HL-60 (cell line): ENCODE results near the gene NKIRAS2.

Experiments
- GABPA ChIP-seq: IDR thresholded peaks from 2 replicates; pipeline ENCODE4 v1.6.1; 2012; ENCODE audit warnings: low read depth
- POLR2AphosphoS5 ChIP-seq: IDR thresholded peaks from 2 replicates; pipeline ENCODE4 v1.6.1; 2012; ENCODE audit warnings: low read depth
- REST ChIP-seq: IDR thresholded peaks from 2 replicates; pipeline ENCODE4 v1.6.1; 2012; ENCODE audit warnings: low read depth; ENCODE audit not compliant: insufficient replicate concordance
- SPI1 ChIP-seq: IDR thresholded peaks from 2 replicates; pipeline ENCODE4 v1.6.1; 2012; ENCODE audit warnings: low read depth, mild to moderate bottlenecking, borderline replicate concordance
- TF ChIP-seq, protein P1 (sequence below): IDR thresholded peaks from one replicate; pipeline ENCODE4 v1.5.1; 2011; ENCODE audit warnings: low read length, control low read depth, inconsistent platforms; ENCODE audit not compliant: insufficient read depth

DNA sequence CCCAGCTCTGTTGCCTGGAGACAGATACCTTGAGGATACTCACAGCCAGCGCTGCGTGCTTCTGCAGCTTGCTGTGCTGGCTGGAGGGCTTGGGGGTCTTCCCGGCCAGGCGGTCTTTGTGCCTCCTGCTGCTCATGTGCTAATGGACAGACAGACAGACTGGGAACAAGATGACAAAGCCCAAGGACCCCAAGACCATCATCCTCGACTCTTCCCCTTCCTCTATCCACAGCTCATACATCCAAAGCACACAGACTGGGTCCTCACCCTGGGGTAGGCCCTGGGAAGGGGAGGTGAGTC is 7.7 kb downstream of the NKIRAS2 start:
- TF ChIP-seq GABPA = no peak
- no peak for TF ChIP-seq SPI1
- no peak for TF ChIP-seq POLR2AphosphoS5
- TF ChIP-seq, protein P1, sequence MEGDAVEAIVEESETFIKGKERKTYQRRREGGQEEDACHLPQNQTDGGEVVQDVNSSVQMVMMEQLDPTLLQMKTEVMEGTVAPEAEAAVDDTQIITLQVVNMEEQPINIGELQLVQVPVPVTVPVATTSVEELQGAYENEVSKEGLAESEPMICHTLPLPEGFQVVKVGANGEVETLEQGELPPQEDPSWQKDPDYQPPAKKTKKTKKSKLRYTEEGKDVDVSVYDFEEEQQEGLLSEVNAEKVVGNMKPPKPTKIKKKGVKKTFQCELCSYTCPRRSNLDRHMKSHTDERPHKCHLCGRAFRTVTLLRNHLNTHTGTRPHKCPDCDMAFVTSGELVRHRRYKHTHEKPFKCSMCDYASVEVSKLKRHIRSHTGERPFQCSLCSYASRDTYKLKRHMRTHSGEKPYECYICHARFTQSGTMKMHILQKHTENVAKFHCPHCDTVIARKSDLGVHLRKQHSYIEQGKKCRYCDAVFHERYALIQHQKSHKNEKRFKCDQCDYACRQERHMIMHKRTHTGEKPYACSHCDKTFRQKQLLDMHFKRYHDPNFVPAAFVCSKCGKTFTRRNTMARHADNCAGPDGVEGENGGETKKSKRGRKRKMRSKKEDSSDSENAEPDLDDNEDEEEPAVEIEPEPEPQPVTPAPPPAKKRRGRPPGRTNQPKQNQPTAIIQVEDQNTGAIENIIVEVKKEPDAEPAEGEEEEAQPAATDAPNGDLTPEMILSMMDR = no peak
- TF ChIP-seq REST = no peak
